HCT116 (cell line): ENCODE results near the gene SKAP1. TPM values are rescaled to one million over a fixed set of nuclear protein-coding genes. Genes with fewer than 3 reads are reported as not detected.

Experiments used
- ATAC-seq: fragments of 200-7000 bp; cut with Tn5 transposase; 2 replicates; pipeline ENCODE4 v1.9.1; 2020; ENCODE audit warnings: mild to moderate bottlenecking, moderate library complexity
- BruUV-seq: library from RNA; stranded (reverse); fragments of 400-500 nt; replicated peaks from 2 replicates; lab custom pipeline; 2021; lab: Mats Ljungman, UMichigan
- CTCF ChIA-PET: fragments of 300-600 bp; sonication (Branson Sonifier 250); formaldehyde crosslinking; loops from one replicate; lab custom pipeline; 2021; ENCODE audit warnings: antibody characterized with exemption; lab: Charles Lee
- POLR2A ChIA-PET: fragments of 300-600, 350-600 bp; sonication (Branson Sonifier 250); formaldehyde crosslinking; loops from one replicate; lab custom pipeline; 2021; ENCODE audit warnings: antibody characterized with exemption; lab: Charles Lee
- RAD21 ChIA-PET, 2 experiments: fragments of 300-600 bp; sonication (Branson Sonifier 250); formaldehyde crosslinking; loops; one replicate each; lab custom pipeline; 2023; ENCODE audit warnings: low total read pairs in 2 of 2; ENCODE audit not compliant: uncharacterized antibody in 2 of 2, unreplicated experiment in 2 of 2, low non-redundant PET in 1 of 2; lab: Charles Lee
- DNase-seq: peaks from one replicate; pipeline ENCODE4 v3.0.0-alpha.2; 2010; ENCODE audit warnings: low read depth, low spot score
- H2AFZ ChIP-seq: fragments of 200-600 bp; shearing (Covaris generic), sonication (generic); 2 replicates; pipeline ENCODE4 v1.6.1; 2017; ENCODE audit warnings: low read depth, mixed run types, mixed read lengths, antibody characterized with exemption, low read length; ENCODE audit not compliant: poor library complexity, severe bottlenecking
- H3K27ac ChIP-seq: 2 replicates; pipeline ENCODE4 v1.5.1; 2012; ENCODE audit warnings: low read depth, low read length
- H3K27me3 ChIP-seq: fragments of 200-600 bp; sonication (generic); 2 replicates; pipeline ENCODE4 v1.6.1; 2016; ENCODE audit warnings: mixed run types, low read length, mixed read lengths; ENCODE audit not compliant: insufficient read depth
- H3K36me3 ChIP-seq, 2 experiments: fragments of 200-500 bp in 1 of 2; fragments of 200-600 bp in 1 of 2; sonication (Bioruptor generic) in 1 of 2; sonication (generic) in 1 of 2; 2 replicates each; pipeline versions ENCODE4 v1.5.1 to v1.6.1; 2014 to 2016; ENCODE audit warnings: low read length in 2 of 2, inconsistent platforms in 1 of 2, mixed read lengths in 1 of 2, mixed run types in 1 of 2; ENCODE audit not compliant: insufficient read depth in 2 of 2, control insufficient read depth in 1 of 2
- H3K4me1 ChIP-seq, 2 experiments: fragments of 200-600 bp in 1 of 2; sonication (generic) in 1 of 2; 2 replicates each; pipeline versions ENCODE4 v1.5.1 to v1.6.1; 2012 to 2017; ENCODE audit warnings: low read length in 2 of 2, inconsistent platforms in 1 of 2, mild to moderate bottlenecking in 1 of 2, mixed read lengths in 1 of 2, mixed run types in 1 of 2, moderate library complexity in 1 of 2; ENCODE audit not compliant: insufficient read depth in 2 of 2, control insufficient read depth in 1 of 2
- H3K4me2 ChIP-seq: fragments of 200-600 bp; sonication (generic); 2 replicates; pipeline ENCODE4 v1.6.1; 2017; ENCODE audit warnings: mixed run types, low read length, mixed read lengths
- H3K4me3 ChIP-seq, 2 experiments: fragments of 200-600 bp in 1 of 2; sonication (generic) in 1 of 2; replicated peaks in 1 of 2; 2 replicates each; pipeline ENCODE4 v1.5.1; 2011 to 2016; ENCODE audit warnings: low read length in 2 of 2, control low read depth in 1 of 2, low read depth in 1 of 2, mild to moderate bottlenecking in 1 of 2, mixed read lengths in 1 of 2, mixed run types in 1 of 2
- H3K79me2 ChIP-seq: fragments of 200-600 bp; sonication (generic); 2 replicates; pipeline ENCODE4 v1.6.1; 2017; ENCODE audit warnings: mild to moderate bottlenecking, mixed run types, low read length, moderate library complexity, mixed read lengths; ENCODE audit not compliant: insufficient read depth
- H3K9ac ChIP-seq: fragments of 200-600 bp; sonication (generic); 2 replicates; pipeline ENCODE4 v1.6.1; 2016; ENCODE audit warnings: low read length, mixed read lengths
- H3K9me2 ChIP-seq: fragments of 200-600 bp; sonication (generic), shearing (Covaris generic); 2 replicates; pipeline ENCODE4 v1.6.1; 2017; ENCODE audit warnings: mixed run types, mild to moderate bottlenecking, moderate library complexity; ENCODE audit not compliant: insufficient read depth
- H3K9me3 ChIP-seq, 2 experiments: fragments of 200-500 bp in 1 of 2; fragments of 200-600 bp in 1 of 2; sonication (Bioruptor generic) in 1 of 2; sonication (generic) in 1 of 2; 2 replicates each; pipeline ENCODE4 v1.6.1; 2014 to 2017; ENCODE audit warnings: low read length in 2 of 2, mixed read lengths in 2 of 2, inconsistent platforms in 1 of 2, low read depth in 1 of 2, mild to moderate bottlenecking in 1 of 2, mixed run types in 1 of 2, moderate library complexity in 1 of 2; ENCODE audit not compliant: control insufficient read depth in 1 of 2, insufficient read depth in 1 of 2
- H4K20me1 ChIP-seq: fragments of 200-600 bp; sonication (generic), shearing (Covaris generic); 2 replicates; pipeline ENCODE4 v1.6.1; 2017; ENCODE audit warnings: mixed run types, mild to moderate bottlenecking, moderate library complexity; ENCODE audit not compliant: insufficient read depth
- ATF3 ChIP-seq: IDR thresholded peaks from 2 replicates; pipeline ENCODE4 v1.6.1; 2012
- CBX3 ChIP-seq: IDR thresholded peaks from 2 replicates; pipeline ENCODE4 v1.6.1; 2012; ENCODE audit warnings: low read depth
- EGR1 ChIP-seq: IDR thresholded peaks from 2 replicates; pipeline ENCODE4 v1.6.1; 2012; ENCODE audit warnings: low read depth
- ELF1 ChIP-seq: IDR thresholded peaks from 2 replicates; pipeline ENCODE4 v1.6.1; 2012; ENCODE audit warnings: low read depth, borderline replicate concordance
- EZH2 ChIP-seq: fragments of 200-600 bp; sonication (generic); IDR thresholded peaks from 2 replicates; pipeline ENCODE4 v1.6.1; 2017; ENCODE audit warnings: antibody characterized with exemption, mixed run types
- FOSL1 ChIP-seq: IDR thresholded peaks from 2 replicates; pipeline ENCODE4 v1.6.1; 2012; ENCODE audit warnings: low read depth
- POLR2AphosphoS5 ChIP-seq: IDR thresholded peaks from 2 replicates; pipeline ENCODE4 v1.6.1; 2011; ENCODE audit warnings: mild to moderate bottlenecking, low read depth, low read length, moderate library complexity
- RAD21 ChIP-seq: IDR thresholded peaks from 2 replicates; pipeline ENCODE4 v1.6.1; 2012; ENCODE audit warnings: low read depth, mild to moderate bottlenecking
- SIN3A ChIP-seq: IDR thresholded peaks from 2 replicates; pipeline ENCODE4 v1.6.1; 2012; ENCODE audit warnings: low read depth
- SP1 ChIP-seq: IDR thresholded peaks from 2 replicates; pipeline ENCODE4 v1.6.1; 2012; ENCODE audit warnings: low read depth
- SRF ChIP-seq: IDR thresholded peaks from 2 replicates; pipeline ENCODE4 v1.6.1; 2012; ENCODE audit warnings: low read depth
- TCF7L2 ChIP-seq: IDR thresholded peaks from 2 replicates; pipeline ENCODE4 v1.7.0; 2011; ENCODE audit warnings: borderline replicate concordance, inconsistent platforms; ENCODE audit not compliant: insufficient read depth, insufficient read length; ENCODE audit errors: extremely low read depth
- YY1 ChIP-seq: IDR thresholded peaks from 2 replicates; pipeline ENCODE4 v1.6.1; 2011; ENCODE audit warnings: low read length, low read depth, moderate library complexity, mild to moderate bottlenecking; ENCODE audit not compliant: insufficient replicate concordance; ENCODE audit errors: extremely low read depth
- ZBTB33 ChIP-seq: IDR thresholded peaks from 2 replicates; pipeline ENCODE4 v1.6.1; 2011; ENCODE audit warnings: mild to moderate bottlenecking, low read length, moderate library complexity; ENCODE audit not compliant: insufficient replicate concordance; ENCODE audit errors: extremely low read depth
- ZFX ChIP-seq: fragments of 450-650 bp; IDR thresholded peaks from 2 replicates; pipeline ENCODE4 v1.6.1; 2017
- intact Hi-C: fragments of 100-400 bp; cut with micrococcal nuclease; formaldehyde crosslinking; loops from 2 replicates; pipeline ENCODE4 v1.10.0; 2022
- total RNA-seq: library from RNA; stranded (reverse); gene quantifications from one replicate; pipeline ENCODE4 v1.2.1, GENCODE V29; 2021; ENCODE audit not compliant: unreplicated experiment
- TF ChIP-seq, protein P1 (sequence below): IDR thresholded peaks from 2 replicates; pipeline ENCODE4 v1.6.1; 2012; ENCODE audit warnings: low read depth
- TF ChIP-seq, protein P2 (sequence below), 3 experiments: fragments of 200-600 bp in 1 of 3; sonication (generic) in 1 of 3; IDR thresholded peaks in 2 of 3; conservative IDR thresholded peaks in 1 of 3; 2 replicates each; pipeline ENCODE4 v1.5.1; 2012 to 2017; ENCODE audit warnings: low read depth in 2 of 3, low read length in 2 of 3, antibody characterized with exemption in 1 of 3, borderline replicate concordance in 1 of 3, control low read depth in 1 of 3, mild to moderate bottlenecking in 1 of 3, mixed read lengths in 1 of 3, mixed run types in 1 of 3, moderate library complexity in 1 of 3; ENCODE audit not compliant: insufficient read depth in 1 of 3

The SKAP1 gene
- total RNA-seq, 1 experiment from 2014 or later, result 12.4 TPM

- intact Hi-C loops, result no loop called here
- H3K27me3 ChIP-seq, result no peaks in the 10 kb centered on the region
- DNase-seq (peak; percentile 85), ATAC-seq (peak; percentile 96)
- ChIA-PET RAD21 (no interaction called here), CTCF (interaction anchor here (0.9 to 2.5 kb wide), 7 partner anchors 10 to 82 kb away, joined by 3 to 11 read pairs (median 4); no protein-coding TSS in a partner anchor), POLR2A (interaction anchor here (0.8 to 2.7 kb wide), 11 partner anchors 10 to 785 kb away, joined by 3 to 14 read pairs (median 5); partner anchors contain the start of genes ATP5MC1 and NFE2L1)
- no peaks in the 10 kb centered on the region for H3K9me2 ChIP-seq
- BruUV-seq, result TSS peak; percentile 97
- peaks cover 0 to 15% of the 10 kb centered on the region in 2 experiments; a peak in 2 of 4 replicates for H3K4me1 ChIP-seq
- peaks cover 45% of the 10 kb centered on the region for H3K79me2 ChIP-seq
- H3K27ac ChIP-seq, result peak within 1 kb of the TSS; percentile 93
- no peaks in the 10 kb centered on the region for H4K20me1 ChIP-seq
- H3K36me3 ChIP-seq, result no peaks in the 10 kb centered on the region
- peak within 1 kb of the TSS; percentile 81 for H3K9ac ChIP-seq
- H2AFZ ChIP-seq, result peak within 1 kb of the TSS; percentile 91
- peak within 1 kb of the TSS; percentile 82 to 94 for H3K4me3 ChIP-seq
- H3K9me3 ChIP-seq, result peaks cover 0 to 4% of the 10 kb centered on the region in 2 experiments; a peak in 1 of 4 replicates
- peak within 1 kb of the TSS; percentile 97 for H3K4me2 ChIP-seq
- TF ChIP-seq ZFX (0 out of 2 replicates have a peak, but pooled peaks have one; percentile 11), ATF3 (no peak), YY1 (peak; percentile 82), EZH2 (no peak), SIN3A (peak; percentile 73), FOSL1 (no peak), RAD21 (no peak), TCF7L2 (no peak), SP1 (peak; percentile 89), ZBTB33 (peak; percentile 60), CBX3 (no peak), EGR1 (peak; percentile 98), POLR2AphosphoS5 (peak; percentile 77), ELF1 (no peak; the same call in 1 of the 2 replicates), SRF (no peak)
- TF ChIP-seq, protein P1, sequence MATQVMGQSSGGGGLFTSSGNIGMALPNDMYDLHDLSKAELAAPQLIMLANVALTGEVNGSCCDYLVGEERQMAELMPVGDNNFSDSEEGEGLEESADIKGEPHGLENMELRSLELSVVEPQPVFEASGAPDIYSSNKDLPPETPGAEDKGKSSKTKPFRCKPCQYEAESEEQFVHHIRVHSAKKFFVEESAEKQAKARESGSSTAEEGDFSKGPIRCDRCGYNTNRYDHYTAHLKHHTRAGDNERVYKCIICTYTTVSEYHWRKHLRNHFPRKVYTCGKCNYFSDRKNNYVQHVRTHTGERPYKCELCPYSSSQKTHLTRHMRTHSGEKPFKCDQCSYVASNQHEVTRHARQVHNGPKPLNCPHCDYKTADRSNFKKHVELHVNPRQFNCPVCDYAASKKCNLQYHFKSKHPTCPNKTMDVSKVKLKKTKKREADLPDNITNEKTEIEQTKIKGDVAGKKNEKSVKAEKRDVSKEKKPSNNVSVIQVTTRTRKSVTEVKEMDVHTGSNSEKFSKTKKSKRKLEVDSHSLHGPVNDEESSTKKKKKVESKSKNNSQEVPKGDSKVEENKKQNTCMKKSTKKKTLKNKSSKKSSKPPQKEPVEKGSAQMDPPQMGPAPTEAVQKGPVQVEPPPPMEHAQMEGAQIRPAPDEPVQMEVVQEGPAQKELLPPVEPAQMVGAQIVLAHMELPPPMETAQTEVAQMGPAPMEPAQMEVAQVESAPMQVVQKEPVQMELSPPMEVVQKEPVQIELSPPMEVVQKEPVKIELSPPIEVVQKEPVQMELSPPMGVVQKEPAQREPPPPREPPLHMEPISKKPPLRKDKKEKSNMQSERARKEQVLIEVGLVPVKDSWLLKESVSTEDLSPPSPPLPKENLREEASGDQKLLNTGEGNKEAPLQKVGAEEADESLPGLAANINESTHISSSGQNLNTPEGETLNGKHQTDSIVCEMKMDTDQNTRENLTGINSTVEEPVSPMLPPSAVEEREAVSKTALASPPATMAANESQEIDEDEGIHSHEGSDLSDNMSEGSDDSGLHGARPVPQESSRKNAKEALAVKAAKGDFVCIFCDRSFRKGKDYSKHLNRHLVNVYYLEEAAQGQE, result no peak
- TF ChIP-seq, protein P2, sequence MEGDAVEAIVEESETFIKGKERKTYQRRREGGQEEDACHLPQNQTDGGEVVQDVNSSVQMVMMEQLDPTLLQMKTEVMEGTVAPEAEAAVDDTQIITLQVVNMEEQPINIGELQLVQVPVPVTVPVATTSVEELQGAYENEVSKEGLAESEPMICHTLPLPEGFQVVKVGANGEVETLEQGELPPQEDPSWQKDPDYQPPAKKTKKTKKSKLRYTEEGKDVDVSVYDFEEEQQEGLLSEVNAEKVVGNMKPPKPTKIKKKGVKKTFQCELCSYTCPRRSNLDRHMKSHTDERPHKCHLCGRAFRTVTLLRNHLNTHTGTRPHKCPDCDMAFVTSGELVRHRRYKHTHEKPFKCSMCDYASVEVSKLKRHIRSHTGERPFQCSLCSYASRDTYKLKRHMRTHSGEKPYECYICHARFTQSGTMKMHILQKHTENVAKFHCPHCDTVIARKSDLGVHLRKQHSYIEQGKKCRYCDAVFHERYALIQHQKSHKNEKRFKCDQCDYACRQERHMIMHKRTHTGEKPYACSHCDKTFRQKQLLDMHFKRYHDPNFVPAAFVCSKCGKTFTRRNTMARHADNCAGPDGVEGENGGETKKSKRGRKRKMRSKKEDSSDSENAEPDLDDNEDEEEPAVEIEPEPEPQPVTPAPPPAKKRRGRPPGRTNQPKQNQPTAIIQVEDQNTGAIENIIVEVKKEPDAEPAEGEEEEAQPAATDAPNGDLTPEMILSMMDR (IDR thresholded peaks at IDR 0.05 in 2 of 3, conservative IDR thresholded peaks at IDR 0.05 in 1 of 3; ENCODE audit: borderline replicate concordance in 1 of 3, insufficient read depth in 1 of 3, low read depth in 2 of 3, low read length in 2 of 3), result 0 out of 6 replicates have a peak, but pooled peaks of 2 of the 3 experiments have one; percentile 1 to 6
Measured at GRCh38 chr17:48107137-48108055, 322.6 kb downstream of the SKAP1 start, which contains the start of gene SNX11. TSS of gene SNX11 (plus strand) at chr17:48107766. CDS start at chr17:48112044, 4,278 bp downstream.
